Fibroblast of peridontal ligament (primary cell): Measurements from ENCODE around the gene MCTP1.

Source experiments
- DNase-seq: peaks from one replicate; pipeline ENCODE4 v3.0.0-alpha.2; 2010; ENCODE audit errors: extremely low read depth

MCTP1 gene

GRCh38 chr5:94815313-94816039 lies 469.4 kb downstream of the MCTP1 start:
- DNase-seq: no peak

DNA sequence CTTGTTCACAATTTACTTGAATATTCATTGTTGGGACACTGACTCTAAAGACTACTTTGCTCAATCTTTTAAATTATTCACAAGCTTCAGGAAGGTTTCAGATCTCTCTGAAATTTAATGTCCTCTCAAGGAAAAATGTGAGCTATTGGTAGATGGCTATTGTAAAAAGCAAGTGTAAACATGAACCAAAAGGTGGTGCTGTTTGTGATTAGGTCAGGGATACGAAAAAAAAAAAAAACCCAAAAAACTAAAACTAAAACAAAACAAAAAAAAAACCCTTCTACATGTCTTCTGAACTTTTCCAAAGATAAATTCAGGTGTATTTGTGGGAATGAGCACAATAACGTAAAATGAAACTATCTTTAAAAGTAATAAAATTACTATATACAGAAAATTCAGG lies 472.7 kb downstream of the MCTP1 start:
- DNase-seq: no peak

DNA sequence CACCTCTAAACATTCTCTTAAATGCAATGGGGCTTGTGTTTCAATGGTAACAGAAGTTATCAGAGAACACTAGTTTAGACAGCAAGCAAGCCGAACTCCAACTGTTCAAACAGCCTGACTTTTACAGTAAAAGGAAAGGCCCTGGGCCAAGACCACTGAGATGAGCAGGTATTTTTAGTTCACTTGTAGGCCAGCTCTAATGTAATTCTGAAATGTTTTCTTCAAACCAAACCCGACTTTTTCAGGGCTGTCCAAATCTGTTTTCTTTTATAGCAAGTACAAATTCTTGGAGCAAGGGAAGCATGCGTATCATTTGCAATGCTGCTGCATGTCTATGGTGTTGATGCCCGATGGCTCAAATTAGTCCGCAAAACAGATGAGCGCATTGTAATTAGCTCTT lies 473.6 kb downstream of the MCTP1 start:
- no peak for DNase-seq

GRCh38 chr5:94810877-94811276 lies 474.0 kb downstream of the MCTP1 start:
- DNase-seq: no peak

DNA sequence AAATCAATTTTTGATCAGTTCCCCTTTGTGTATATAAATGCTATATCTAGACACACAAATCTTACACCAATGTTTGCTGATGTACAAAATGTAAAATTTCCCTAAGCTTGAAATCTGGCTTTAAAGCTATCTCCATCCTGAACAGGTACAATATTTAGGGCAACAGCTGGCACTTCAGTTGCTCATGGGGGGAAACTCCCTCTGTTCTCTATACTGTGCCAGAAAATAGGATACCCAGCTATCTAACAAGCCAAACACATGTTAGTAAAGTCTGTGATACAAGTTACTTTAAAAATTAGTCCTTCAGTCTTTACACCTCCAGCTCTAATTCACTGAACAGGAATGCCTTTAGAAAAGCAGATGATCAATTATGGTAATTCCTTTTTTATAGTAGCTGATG lies 474.6 kb downstream of the MCTP1 start:
- DNase-seq: no peak

DNA sequence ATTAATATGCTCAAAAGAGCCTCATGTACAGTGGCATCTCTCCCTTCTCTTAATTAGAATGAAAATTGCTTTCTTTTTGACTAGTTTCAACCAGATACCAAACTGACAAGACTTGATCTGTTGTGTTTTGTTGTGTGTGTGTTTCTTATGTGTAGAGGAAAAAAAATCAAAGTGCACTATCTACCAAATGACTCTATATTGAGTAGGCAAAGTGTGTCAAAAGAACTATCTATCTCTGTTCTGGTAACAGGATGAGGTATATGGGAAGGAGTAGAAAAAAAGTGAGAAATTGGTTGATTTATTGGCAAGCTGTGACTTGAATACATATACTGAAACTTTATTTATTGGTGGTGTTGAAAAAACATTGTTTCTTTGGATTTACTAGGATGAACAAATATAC lies 476.4 kb downstream of the MCTP1 start:
- no peak for DNase-seq

- no peak for DNase-seq
Observed at GRCh38 chr5:94807985-94808384, 476.9 kb downstream of the MCTP1 start.

- peak; percentile 9 for DNase-seq
Observed at GRCh38 chr5:94802450-94802849, 482.4 kb downstream of the MCTP1 start.

GRCh38 chr5:94796586-94796985 lies 488.3 kb downstream of the MCTP1 start:
- no peak for DNase-seq

GRCh38 chr5:94793816-94794198 lies 491.1 kb downstream of the MCTP1 start:
- peak; percentile 53 for DNase-seq

DNA sequence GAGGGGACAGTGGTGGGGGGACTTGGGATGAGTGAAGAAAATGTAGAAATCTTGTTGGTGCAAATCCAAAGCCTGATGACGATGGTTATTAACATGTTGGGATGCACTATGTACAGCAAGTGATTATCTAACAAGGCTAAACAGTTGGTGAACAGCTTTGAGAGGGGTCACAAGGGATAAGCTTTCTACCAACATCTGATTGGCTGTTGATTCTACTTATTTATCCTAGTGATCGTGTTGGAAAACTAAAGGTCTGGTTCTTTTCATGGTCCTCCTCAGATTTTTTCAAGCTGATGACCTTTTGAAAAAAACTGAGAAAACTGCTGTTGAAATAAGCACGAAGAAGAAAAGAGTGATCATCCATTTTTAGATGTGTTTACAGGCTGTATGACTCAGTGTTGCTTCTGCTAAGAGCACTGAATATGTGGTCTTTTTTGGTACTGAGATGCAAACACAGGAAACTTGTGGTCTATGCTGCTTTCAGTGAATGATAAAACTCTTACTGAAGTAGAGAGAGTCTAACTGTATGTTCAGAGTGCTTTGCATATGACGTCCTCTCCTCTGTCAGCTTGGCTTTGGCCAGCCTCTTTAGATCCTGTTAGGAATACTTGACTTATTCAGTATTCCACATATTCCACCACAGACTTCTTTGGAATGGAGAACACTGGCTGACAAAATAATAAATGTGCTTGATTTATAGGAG lies 491.6 kb downstream of the MCTP1 start:
- peak; percentile 89 for DNase-seq

GRCh38 chr5:94791829-94792228 lies 493.1 kb downstream of the MCTP1 start:
- no peak for DNase-seq

DNA sequence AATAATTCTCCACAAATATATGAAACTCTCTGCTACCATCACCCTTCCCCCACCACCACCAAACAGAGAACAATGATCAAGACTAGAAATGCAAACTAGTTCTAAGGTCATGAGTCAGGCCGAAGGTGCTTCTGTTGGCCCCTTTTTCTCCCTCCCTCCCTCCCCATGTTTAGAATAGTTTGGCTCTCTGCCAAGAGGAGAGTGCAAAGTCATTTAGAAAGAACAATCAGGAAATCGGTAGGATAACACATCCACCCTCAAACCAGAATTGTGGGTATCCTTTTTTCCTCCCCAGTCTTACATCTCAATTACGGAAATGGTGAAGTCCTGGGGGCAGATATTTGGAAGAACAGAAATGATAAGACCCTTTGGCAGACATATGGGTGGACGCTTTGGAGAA lies 496.4 kb downstream of the MCTP1 start:
- no peak for DNase-seq

DNA sequence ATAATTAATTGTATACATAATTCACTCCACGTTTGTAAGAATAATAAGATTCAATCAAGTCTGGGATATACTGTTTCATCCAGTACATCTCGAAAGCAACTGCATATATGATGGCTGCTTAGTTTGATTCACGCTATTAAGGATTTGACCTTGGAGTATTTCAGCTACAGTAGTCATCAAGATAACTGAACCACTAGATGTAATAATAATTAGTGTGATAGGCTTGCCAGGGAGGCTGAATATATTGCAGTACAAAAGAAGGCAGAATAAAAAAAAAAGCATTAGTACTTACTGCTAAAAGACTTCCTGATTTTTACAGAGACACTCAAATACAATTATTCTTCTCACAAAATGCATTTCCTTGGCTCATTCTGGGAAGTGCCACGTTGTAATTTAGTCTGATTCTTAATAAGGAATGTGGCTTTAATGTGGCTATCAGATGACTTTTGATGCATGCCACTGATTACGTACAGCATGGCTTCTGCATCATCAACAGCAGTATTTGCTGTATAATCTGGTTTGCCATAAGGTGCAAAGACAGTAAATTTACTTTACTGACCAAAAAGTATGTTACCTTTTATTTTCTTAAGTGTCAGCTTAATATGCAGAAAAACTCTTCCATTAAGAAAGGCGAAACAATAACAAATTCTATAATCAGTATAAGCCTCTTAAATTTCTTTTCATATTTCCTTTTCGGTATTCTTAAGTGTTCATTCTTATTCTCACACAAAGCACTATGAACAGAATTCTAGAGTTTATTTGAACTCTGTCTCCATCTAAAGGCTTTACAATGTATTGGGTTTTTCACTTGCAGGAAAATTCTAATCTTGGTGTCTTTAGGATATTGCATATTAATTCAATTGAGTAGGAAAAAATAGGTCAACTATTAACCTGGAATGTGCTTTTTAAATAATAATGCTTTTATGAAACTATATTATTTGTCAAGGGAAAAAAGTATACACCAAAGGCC lies 500.1 kb downstream of the MCTP1 start:
- DNase-seq: peak; percentile 43

DNA sequence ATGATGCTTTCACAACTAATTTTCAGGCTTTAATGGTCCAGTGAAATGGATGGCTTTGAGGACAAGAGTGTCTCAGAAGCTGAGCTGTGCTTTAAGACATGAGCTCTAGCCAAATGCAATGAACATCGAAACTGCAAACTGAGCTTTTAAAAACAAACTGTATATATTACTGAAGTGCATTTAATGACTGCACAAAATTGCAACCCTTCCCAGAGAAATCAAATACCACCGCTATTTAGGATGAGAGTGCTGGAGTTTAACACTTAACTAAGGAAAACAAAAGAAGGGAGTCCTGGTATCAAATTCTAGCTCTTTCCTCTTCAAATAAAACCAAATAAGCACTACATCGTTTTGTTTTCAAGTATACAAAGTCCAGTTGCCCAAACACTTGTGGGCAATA lies 502.5 kb downstream of the MCTP1 start:
- DNase-seq: no peak

DNA sequence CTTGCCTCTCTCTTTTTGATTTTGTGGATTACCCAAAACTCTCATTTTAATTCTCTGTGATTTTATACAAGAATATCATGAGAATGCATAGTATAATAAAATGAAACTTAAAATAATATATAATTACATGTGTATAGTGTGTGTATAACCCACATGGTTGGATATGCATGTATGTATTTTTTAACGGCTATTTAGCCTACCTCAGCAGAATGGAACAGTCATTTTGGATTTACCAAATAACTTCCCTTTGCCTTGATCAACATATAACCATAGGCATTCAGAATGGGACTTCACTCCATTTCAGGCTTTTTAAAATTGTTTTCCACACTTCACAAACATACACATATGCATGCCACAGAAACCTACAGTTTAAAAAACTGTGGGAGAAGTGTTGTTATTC lies 505.2 kb downstream of the MCTP1 start:
- DNase-seq: no peak

- no peak for DNase-seq
Observed at GRCh38 chr5:94778732-94779131, 506.2 kb downstream of the MCTP1 start.

- DNase-seq: no peak
Observed at GRCh38 chr5:94778299-94778698, 506.6 kb downstream of the MCTP1 start.

DNA sequence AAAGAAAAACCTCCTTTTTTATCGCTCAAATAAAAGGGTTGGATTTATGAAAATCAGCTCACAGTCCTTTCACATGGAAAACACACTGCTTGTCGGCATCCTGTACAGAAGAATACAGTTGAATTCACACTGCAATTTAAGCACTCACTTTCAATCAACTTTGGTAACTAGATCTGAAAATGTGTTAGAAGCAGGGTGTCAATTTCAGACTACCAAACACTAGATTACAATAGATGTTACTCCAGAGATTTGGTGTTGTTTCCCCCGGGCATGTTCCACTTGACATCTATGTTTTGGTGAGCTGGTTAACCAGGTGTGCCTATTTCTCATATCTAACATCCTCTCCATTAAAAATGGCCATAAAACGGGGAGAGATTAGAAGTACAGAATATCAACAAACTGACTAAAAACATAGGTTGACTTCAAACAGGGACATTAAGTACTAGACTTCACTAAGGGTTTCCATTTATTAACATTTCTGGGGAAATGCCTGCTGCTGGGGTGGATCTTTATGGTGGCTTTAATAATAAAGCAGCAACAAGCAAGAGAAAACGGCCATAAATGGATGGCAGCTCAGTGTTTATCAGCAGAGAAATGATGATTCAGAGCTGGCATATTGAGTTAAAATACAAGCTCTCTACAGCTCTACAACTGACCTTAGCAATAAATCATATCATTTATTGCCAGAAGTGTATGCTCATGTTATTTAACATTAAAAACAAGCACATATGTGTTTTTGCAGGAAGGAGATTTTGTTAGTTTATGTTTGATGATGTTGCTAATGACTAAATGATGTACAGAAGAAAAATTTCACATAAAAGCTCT lies 507.6 kb downstream of the MCTP1 start:
- DNase-seq: peak; percentile 12

DNA sequence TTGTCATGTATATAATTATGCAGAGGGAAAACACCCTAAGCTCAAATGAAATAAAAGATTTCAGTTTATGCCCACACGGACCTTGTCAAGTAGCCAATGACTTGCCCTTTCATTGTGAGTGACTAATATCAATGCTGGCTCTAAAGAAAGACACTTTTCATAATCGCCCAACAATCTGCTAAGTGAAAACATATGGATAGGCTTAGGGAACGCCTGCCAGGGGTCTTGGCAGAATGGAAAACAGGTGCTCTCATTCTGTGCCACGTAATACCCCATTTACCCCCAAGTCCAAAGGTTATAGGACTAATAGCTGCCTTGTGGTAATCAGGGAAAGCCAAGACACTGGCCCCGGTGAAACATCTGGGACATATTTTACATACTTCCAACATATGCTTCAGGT lies 508.7 kb downstream of the MCTP1 start:
- peak; percentile 71 for DNase-seq

DNA sequence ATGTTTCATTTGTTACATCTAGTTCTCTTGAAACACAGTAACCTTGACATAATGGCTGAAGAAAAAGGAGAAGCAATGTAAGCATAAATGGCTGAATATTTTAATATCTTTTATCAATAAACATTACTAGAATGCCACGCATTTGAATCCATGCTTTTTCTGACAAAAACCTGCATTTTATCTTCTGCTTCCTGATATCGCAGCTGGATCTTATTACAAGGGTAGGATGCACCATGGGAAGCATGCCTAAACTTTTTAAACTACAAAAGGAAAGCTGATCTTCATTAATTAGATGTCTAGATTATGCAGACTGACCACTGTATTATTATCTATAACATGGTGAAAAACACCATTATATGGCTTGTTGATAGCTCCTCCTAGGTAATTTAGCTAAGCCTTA lies 509.8 kb downstream of the MCTP1 start:
- DNase-seq: no peak

DNA sequence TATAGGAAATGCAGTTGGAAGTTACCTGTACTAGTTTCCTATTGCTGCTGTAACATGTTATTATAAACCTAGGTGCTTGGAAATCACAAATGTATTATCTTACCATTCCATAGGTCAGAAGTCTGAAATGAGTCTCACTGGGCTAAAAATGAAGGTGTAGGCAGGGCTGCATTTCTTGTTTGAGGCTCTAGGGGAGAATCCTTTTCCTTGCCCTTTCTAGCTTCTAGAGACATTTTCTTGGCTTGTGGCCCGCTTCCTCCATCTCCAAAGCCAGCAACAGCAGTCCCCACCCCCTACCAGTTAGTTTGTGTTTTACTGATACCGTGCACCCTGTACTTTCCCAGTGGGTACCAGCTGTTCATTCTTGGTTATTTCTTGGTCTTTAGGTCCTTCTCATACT lies 513.2 kb downstream of the MCTP1 start:
- no peak for DNase-seq
